Measurements from ENCODE around the gene CACNG1. TPM values are rescaled to one million over a fixed set of nuclear protein-coding genes. Genes with fewer than 3 reads are reported as not detected.

CACNG1 gene
- polyA plus RNA-seq, 4 donors, result 0.66 TPM; not detected in 3

DNA sequence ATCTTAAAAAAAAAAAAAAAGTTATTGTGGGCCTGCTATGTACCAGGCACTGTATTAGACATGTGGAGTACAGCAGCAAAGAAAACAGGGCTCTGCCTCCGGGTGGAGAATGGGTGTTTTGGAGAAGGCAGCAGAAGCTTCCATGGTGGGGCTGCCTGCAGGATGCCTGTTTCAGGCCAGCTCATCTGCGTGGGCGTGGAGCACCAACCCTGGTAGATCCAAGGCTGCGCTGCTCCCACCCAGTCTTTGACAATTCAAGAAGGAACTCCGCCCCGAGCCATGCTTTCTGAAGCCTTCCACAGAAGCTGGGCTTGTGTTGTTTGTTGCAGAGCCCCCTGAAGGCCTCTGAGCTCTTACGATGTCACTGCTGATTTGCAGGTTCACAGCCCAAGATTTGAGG is 23.2 kb upstream of the CACNG1 start:
- no peaks in the 10 kb centered on the region for H3K36me3 ChIP-seq (ENCODE audit: control insufficient read depth in 3 of 3, insufficient read depth in 2 of 3, low read depth in 1 of 3, low read length in 3 of 3)
- H3K27me3 ChIP-seq (ENCODE audit: control insufficient read depth in 3 of 3, insufficient read depth in 3 of 3, low read length in 3 of 3), result no peaks in the 10 kb centered on the region
- no peak overlapping the region for H3K4me3 ChIP-seq (ENCODE audit: low read depth in 1 of 3, low read length in 3 of 3)
- no peaks in the 10 kb centered on the region for H3K4me1 ChIP-seq (ENCODE audit: control insufficient read depth in 3 of 3, insufficient read depth in 2 of 3, low read depth in 1 of 3, low read length in 2 of 3)
- 92 to 98% (median 92%) methylated on average over 6 to 7 of the region's 7 CpGs for WGBS, 3 donors
- no peak for DNase-seq
- no peak overlapping the region for H3K27ac ChIP-seq (ENCODE audit: low read depth in 1 of 3, low read length in 2 of 3)
- H3K9me3 ChIP-seq (ENCODE audit: control insufficient read depth in 2 of 2, insufficient read depth in 1 of 2, low read depth in 1 of 2, low read length in 1 of 2), result no peaks in the 10 kb centered on the region
- FAIRE-seq, result no peak

DNA sequence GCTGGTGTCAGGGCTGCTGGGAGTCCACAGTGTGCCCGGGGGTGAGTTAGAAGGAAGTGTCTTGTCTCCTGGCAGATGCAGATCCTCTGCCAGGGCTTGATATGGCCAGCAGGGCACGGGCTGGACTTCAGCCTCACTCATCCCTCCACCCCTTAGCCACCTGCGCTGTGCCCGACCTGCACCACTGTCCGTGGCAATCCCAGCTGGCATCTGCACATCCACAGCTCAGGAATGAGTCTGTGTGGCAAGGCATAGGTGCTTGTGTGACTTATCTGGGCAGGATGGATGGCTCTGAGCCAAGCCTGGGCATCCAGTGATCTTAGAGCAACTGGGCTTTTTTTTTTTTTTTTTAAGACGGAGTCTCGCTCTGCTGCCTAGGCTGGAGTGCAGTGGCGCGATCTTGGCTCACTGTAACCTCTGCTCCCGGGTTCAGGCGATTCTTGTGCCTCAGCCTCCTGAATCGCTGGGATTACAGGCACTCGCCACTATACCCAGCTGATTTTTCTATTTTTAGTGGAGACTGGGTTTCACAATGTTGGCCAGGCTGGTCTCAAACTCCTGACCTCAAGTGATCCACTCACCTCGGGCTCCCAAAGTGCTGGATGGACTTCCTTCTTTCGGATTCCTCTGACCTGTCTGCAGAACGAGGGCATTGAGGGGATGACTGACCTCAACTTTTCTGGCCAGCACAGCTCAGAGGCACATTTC is 22.5 kb upstream of the CACNG1 start:
- no peak for FAIRE-seq
- Histone ChIP-seq H3K27me3 (ENCODE audit: control insufficient read depth in 3 of 3, insufficient read depth in 3 of 3, low read length in 3 of 3) (no peaks in the 10 kb centered on the region), H3K4me1 (ENCODE audit: control insufficient read depth in 3 of 3, insufficient read depth in 2 of 3, low read depth in 1 of 3, low read length in 2 of 3) (no peaks in the 10 kb centered on the region), H3K4me3 (ENCODE audit: low read depth in 1 of 3, low read length in 3 of 3) (no peak overlapping the region), H3K27ac (ENCODE audit: low read depth in 1 of 3, low read length in 2 of 3) (no peak overlapping the region), H3K36me3 (ENCODE audit: control insufficient read depth in 3 of 3, insufficient read depth in 2 of 3, low read depth in 1 of 3, low read length in 3 of 3) (no peaks in the 10 kb centered on the region), H3K9me3 (ENCODE audit: control insufficient read depth in 2 of 2, insufficient read depth in 1 of 2, low read depth in 1 of 2, low read length in 1 of 2) (no peaks in the 10 kb centered on the region)
- DNase-seq, result peak in 1 of 2 donors; percentile 19
- 64 to 75% (median 72%) methylated on average over 15 to 16 of the region's 16 CpGs for WGBS, 3 donors

DNA sequence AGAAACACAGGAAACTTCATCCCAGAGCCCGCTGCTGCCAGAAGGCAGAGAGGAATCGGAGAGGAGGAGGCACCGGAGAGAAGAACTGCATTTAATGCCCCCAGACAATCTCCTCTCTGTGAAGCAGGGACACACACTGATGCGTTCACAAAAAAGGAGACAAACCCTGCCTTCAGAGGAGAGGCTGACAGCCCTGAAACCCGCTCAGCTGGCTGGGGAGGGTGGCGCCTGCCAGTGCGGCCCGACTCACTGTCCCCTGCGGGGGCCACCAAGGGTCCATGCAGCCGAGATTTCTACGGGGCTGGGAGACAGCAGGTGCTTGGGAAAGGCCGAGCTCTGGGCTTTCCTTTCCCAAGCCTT is 21.9 kb upstream of the CACNG1 start:
- Histone ChIP-seq H3K9me3 (ENCODE audit: control insufficient read depth in 2 of 2, insufficient read depth in 1 of 2, low read depth in 1 of 2, low read length in 1 of 2) (no peaks in the 10 kb centered on the region), H3K27ac (ENCODE audit: low read depth in 1 of 3, low read length in 2 of 3) (no peak overlapping the region), H3K4me1 (ENCODE audit: control insufficient read depth in 3 of 3, insufficient read depth in 2 of 3, low read depth in 1 of 3, low read length in 2 of 3) (no peaks in the 10 kb centered on the region), H3K36me3 (ENCODE audit: control insufficient read depth in 3 of 3, insufficient read depth in 2 of 3, low read depth in 1 of 3, low read length in 3 of 3) (no peaks in the 10 kb centered on the region), H3K27me3 (ENCODE audit: control insufficient read depth in 3 of 3, insufficient read depth in 3 of 3, low read length in 3 of 3) (no peaks in the 10 kb centered on the region), H3K4me3 (ENCODE audit: low read depth in 1 of 3, low read length in 3 of 3) (no peak overlapping the region)
- no peak for DNase-seq
- WGBS, 3 donors, result 81 to 89% (median 84%) methylated on average over 12 of the region's 12 CpGs
- no peak for FAIRE-seq

DNA sequence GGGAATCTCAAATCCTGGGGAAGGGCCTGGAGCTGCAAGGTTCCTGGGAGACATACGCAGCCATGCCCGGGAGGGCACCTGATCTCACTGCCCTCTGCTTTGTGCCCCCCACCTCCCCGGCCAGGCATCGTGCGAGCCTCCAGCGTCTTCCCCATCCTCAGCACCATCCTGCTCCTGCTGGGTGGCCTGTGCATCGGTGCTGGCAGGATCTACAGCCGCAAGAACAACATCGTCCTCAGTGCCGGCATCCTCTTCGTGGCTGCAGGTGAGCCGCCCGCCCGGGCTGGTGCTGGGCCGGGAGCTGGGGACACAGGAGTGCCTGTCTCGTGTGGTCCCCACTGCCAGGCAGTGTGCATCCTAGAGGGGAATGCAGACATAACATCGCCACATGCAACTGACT is 19.6 kb upstream of the CACNG1 start:
- Histone ChIP-seq H3K4me3 (ENCODE audit: low read depth in 1 of 3, low read length in 3 of 3) (no peak overlapping the region), H3K9me3 (ENCODE audit: control insufficient read depth in 2 of 2, insufficient read depth in 1 of 2, low read depth in 1 of 2, low read length in 1 of 2) (no peaks in the 10 kb centered on the region), H3K27me3 (ENCODE audit: control insufficient read depth in 3 of 3, insufficient read depth in 3 of 3, low read length in 3 of 3) (no peaks in the 10 kb centered on the region), H3K36me3 (ENCODE audit: control insufficient read depth in 3 of 3, insufficient read depth in 2 of 3, low read depth in 1 of 3, low read length in 3 of 3) (no peaks in the 10 kb centered on the region), H3K4me1 (ENCODE audit: control insufficient read depth in 3 of 3, insufficient read depth in 2 of 3, low read depth in 1 of 3, low read length in 2 of 3) (no peaks in the 10 kb centered on the region), H3K27ac (ENCODE audit: low read depth in 1 of 3, low read length in 2 of 3) (no peak overlapping the region)
- WGBS, 3 donors, result 75 to 90% (median 84%) methylated on average over 17 of the region's 17 CpGs
- no peak for FAIRE-seq
- no peak for DNase-seq

- no peaks in the 10 kb centered on the region for H3K4me1 ChIP-seq (ENCODE audit: control insufficient read depth in 3 of 3, insufficient read depth in 2 of 3, low read depth in 1 of 3, low read length in 2 of 3)
- H3K36me3 ChIP-seq (ENCODE audit: control insufficient read depth in 3 of 3, insufficient read depth in 2 of 3, low read depth in 1 of 3, low read length in 3 of 3), result no peaks in the 10 kb centered on the region
- DNase-seq (peak; percentile 10 to 56), FAIRE-seq (no peak)
- no peak overlapping the region for H3K27ac ChIP-seq (ENCODE audit: low read depth in 1 of 3, low read length in 2 of 3)
- no peak overlapping the region for H3K4me3 ChIP-seq (ENCODE audit: low read depth in 1 of 3, low read length in 3 of 3)
- WGBS, 3 donors, result 38 to 78% (median 60%) methylated on average over 20 of the region's 20 CpGs
- H3K9me3 ChIP-seq (ENCODE audit: control insufficient read depth in 2 of 2, insufficient read depth in 1 of 2, low read depth in 1 of 2, low read length in 1 of 2), result no peaks in the 10 kb centered on the region
- no peaks in the 10 kb centered on the region for H3K27me3 ChIP-seq (ENCODE audit: control insufficient read depth in 3 of 3, insufficient read depth in 3 of 3, low read length in 3 of 3)
Observed at GRCh38 chr17:67025216-67025792, 19.1 kb upstream of the CACNG1 start.

DNA sequence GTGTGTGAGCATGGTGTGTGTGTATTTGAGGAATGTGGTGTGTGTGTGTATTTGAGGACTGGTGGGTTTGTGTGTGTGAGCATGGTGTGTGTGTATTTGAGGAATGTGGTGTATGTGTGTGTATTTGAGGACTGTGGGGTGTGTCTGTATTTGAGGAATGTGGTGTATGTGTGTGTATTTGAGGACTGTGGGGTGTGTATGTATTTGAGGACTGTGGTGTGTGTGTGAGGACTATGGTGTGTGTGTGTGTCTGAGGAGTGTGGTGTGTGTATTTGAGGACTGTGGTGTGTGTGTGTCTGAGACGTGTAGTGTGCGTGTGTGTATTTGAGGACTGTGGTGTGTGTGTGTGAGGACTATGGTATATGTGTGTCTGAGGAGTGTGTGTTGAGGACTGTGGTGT is 18.0 kb upstream of the CACNG1 start:
- Histone ChIP-seq H3K9me3 (ENCODE audit: control insufficient read depth in 2 of 2, insufficient read depth in 1 of 2, low read depth in 1 of 2, low read length in 1 of 2) (no peaks in the 10 kb centered on the region), H3K4me1 (ENCODE audit: control insufficient read depth in 3 of 3, insufficient read depth in 2 of 3, low read depth in 1 of 3, low read length in 2 of 3) (no peaks in the 10 kb centered on the region), H3K4me3 (ENCODE audit: low read depth in 1 of 3, low read length in 3 of 3) (no peak overlapping the region), H3K27me3 (ENCODE audit: control insufficient read depth in 3 of 3, insufficient read depth in 3 of 3, low read length in 3 of 3) (no peaks in the 10 kb centered on the region), H3K27ac (ENCODE audit: low read depth in 1 of 3, low read length in 2 of 3) (no peak overlapping the region), H3K36me3 (ENCODE audit: control insufficient read depth in 3 of 3, insufficient read depth in 2 of 3, low read depth in 1 of 3, low read length in 3 of 3) (no peaks in the 10 kb centered on the region)
- DNase-seq (no peak), FAIRE-seq (no peak)
- 83 to 96% (median 86%) methylated on average over 2 of the region's 2 CpGs for WGBS, 3 donors

- no peak overlapping the region for H3K27ac ChIP-seq (ENCODE audit: low read depth in 1 of 3, low read length in 2 of 3)
- 75 to 85% (median 84%) methylated on average over 12 of the region's 12 CpGs for WGBS, 3 donors
- H3K27me3 ChIP-seq (ENCODE audit: control insufficient read depth in 3 of 3, insufficient read depth in 3 of 3, low read length in 3 of 3), result no peaks in the 10 kb centered on the region
- H3K9me3 ChIP-seq (ENCODE audit: control insufficient read depth in 2 of 2, insufficient read depth in 1 of 2, low read depth in 1 of 2, low read length in 1 of 2), result no peaks in the 10 kb centered on the region
- no peaks in the 10 kb centered on the region for H3K36me3 ChIP-seq (ENCODE audit: control insufficient read depth in 3 of 3, insufficient read depth in 2 of 3, low read depth in 1 of 3, low read length in 3 of 3)
- FAIRE-seq (no peak), DNase-seq (no peak)
- H3K4me1 ChIP-seq (ENCODE audit: control insufficient read depth in 3 of 3, insufficient read depth in 2 of 3, low read depth in 1 of 3, low read length in 2 of 3), result no peaks in the 10 kb centered on the region
- no peak overlapping the region for H3K4me3 ChIP-seq (ENCODE audit: low read depth in 1 of 3, low read length in 3 of 3)
Observed at GRCh38 chr17:67027031-67027628, 17.2 kb upstream of the CACNG1 start.

DNA sequence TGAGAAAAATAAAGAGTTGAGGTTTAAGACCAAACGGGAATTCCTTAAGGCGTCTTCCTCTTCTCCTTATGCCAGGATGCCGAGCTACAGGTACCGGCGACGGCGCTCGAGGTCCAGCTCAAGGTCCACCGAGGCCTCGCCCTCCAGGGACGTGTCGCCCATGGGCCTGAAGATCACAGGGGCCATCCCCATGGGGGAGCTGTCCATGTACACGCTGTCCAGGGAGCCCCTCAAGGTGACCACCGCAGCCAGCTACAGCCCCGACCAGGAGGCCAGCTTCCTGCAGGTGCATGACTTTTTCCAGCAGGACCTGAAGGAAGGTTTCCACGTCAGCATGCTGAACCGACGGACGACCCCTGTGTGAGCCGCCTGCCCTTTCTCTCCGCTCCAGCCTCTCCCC is 13.7 kb upstream of the CACNG1 start:
- no peak overlapping the region for H3K4me3 ChIP-seq (ENCODE audit: low read depth in 1 of 3, low read length in 3 of 3)
- 73 to 89% (median 86%) methylated on average over 20 to 21 of the region's 21 CpGs for WGBS, 3 donors
- H3K27ac ChIP-seq (ENCODE audit: low read depth in 1 of 3, low read length in 2 of 3), result no peak overlapping the region
- H3K4me1 ChIP-seq (ENCODE audit: control insufficient read depth in 3 of 3, insufficient read depth in 2 of 3, low read depth in 1 of 3, low read length in 2 of 3), result no peaks in the 10 kb centered on the region
- no peaks in the 10 kb centered on the region for H3K36me3 ChIP-seq (ENCODE audit: control insufficient read depth in 3 of 3, insufficient read depth in 2 of 3, low read depth in 1 of 3, low read length in 3 of 3)
- H3K27me3 ChIP-seq (ENCODE audit: control insufficient read depth in 3 of 3, insufficient read depth in 3 of 3, low read length in 3 of 3), result no peaks in the 10 kb centered on the region
- FAIRE-seq (no peak), DNase-seq (no peak)
- no peaks in the 10 kb centered on the region for H3K9me3 ChIP-seq (ENCODE audit: control insufficient read depth in 2 of 2, insufficient read depth in 1 of 2, low read depth in 1 of 2, low read length in 1 of 2)
